Endothelial cell of umbilical vein (primary cell): ENCODE measurements around the gene RETREG3. TPM values are rescaled to one million over a fixed set of nuclear protein-coding genes. Genes with fewer than 3 reads are reported as not detected.
A peak's percentile ranks its signal among the peaks of the same experiment; 100 is the strongest.
"Not testable (repeated sequence)": the region's sequence is repeated elsewhere in the genome, so short reads cannot be mapped to it uniquely, and the experiment has no call there.

ENCODE experiments used
- BruUV-seq: library from RNA; stranded (reverse); fragments of 400-500 nt; replicated peaks from 2 replicates; lab custom pipeline; 2021; lab: Mats Ljungman, UMichigan
- CTCF ChIA-PET: fragments of 300-600, 350-600 bp; sonication (Branson Sonifier 250); formaldehyde crosslinking; loops from one replicate; lab custom pipeline; 2021; ENCODE audit warnings: antibody characterized with exemption, inconsistent platforms; lab: Charles Lee
- POLR2A ChIA-PET: fragments of 300-600, 350-600 bp; sonication (Branson Sonifier 250); formaldehyde crosslinking; loops from one replicate; lab custom pipeline; 2021; ENCODE audit warnings: antibody characterized with exemption, inconsistent platforms; lab: Charles Lee
- DNase-seq: peaks from one replicate; pipeline ENCODE4 v3.0.0-alpha.2; 2011; ENCODE audit warnings: low read depth, low spot score
- FAIRE-seq: peaks from 2 replicates; lab custom pipeline; 2011; peaks lifted over from hg19 to GRCh38; lab: Jason Lieb, UNC
- H2AFZ ChIP-seq: 2 replicates; pipeline ENCODE4 v1.6.0; 2012; ENCODE audit warnings: low read depth, low read length, control low read depth, inconsistent platforms
- H3K27ac ChIP-seq: 2 replicates; pipeline ENCODE4 v1.5.1; 2011; ENCODE audit warnings: low read depth, mild to moderate bottlenecking, control low read depth, low read length, moderate library complexity; ENCODE audit not compliant: insufficient read depth
- H3K27me3 ChIP-seq, 2 experiments: 2 replicates each; pipeline versions ENCODE4 v1.6.0 to v1.6.1; 2011; ENCODE audit warnings: low read length in 2 of 2, mixed read lengths in 1 of 2; ENCODE audit not compliant: control insufficient read depth in 2 of 2, insufficient read depth in 2 of 2
- H3K36me3 ChIP-seq, 2 experiments: 2 replicates in 1 of 2; 3 replicates in 1 of 2; pipeline ENCODE4 v1.5.1; 2011; ENCODE audit warnings: low read length in 2 of 2, mild to moderate bottlenecking in 1 of 2, moderate library complexity in 1 of 2; ENCODE audit not compliant: control insufficient read depth in 2 of 2, insufficient read depth in 2 of 2; ENCODE audit errors: extremely low read depth in 1 of 2
- H3K4me1 ChIP-seq: 3 replicates; pipeline ENCODE4 v1.5.1; 2011; ENCODE audit warnings: mild to moderate bottlenecking, low read length; ENCODE audit not compliant: control insufficient read depth, insufficient read depth; ENCODE audit errors: extremely low read depth
- H3K4me2 ChIP-seq: 2 replicates; pipeline ENCODE4 v1.6.1; 2011; ENCODE audit warnings: low read length, control low read depth, mixed read lengths; ENCODE audit not compliant: insufficient read depth
- H3K4me3 ChIP-seq, 3 experiments: fragments of 200-600 bp in 1 of 3; sonication (generic), shearing (Covaris generic) in 1 of 3; replicated peaks in 1 of 3; 2 replicates each; pipeline ENCODE4 v1.5.1; 2011 to 2016; ENCODE audit warnings: control low read depth in 3 of 3, low read length in 3 of 3, mild to moderate bottlenecking in 2 of 3, inconsistent platforms in 1 of 3, low read depth in 1 of 3, moderate library complexity in 1 of 3; ENCODE audit not compliant: insufficient read depth in 1 of 3
- H3K79me2 ChIP-seq: 2 replicates; pipeline ENCODE4 v1.6.0; 2012; ENCODE audit warnings: low read length, inconsistent platforms; ENCODE audit not compliant: control insufficient read depth, insufficient read depth
- H3K9ac ChIP-seq: replicated peaks from 2 replicates; pipeline ENCODE3; 2011; ENCODE audit warnings: low read length, control low read depth; ENCODE audit not compliant: insufficient read depth; ENCODE audit errors: extremely low read depth
- H3K9me1 ChIP-seq: replicated peaks from 3 replicates; pipeline ENCODE4 v1.6.0; 2011; ENCODE audit warnings: mild to moderate bottlenecking, low read length; ENCODE audit not compliant: control insufficient read depth, insufficient read depth; ENCODE audit errors: extremely low read depth
- H3K9me3 ChIP-seq: replicated peaks from 2 replicates; pipeline ENCODE4 v1.5.1; 2012; ENCODE audit warnings: low read length, inconsistent platforms; ENCODE audit not compliant: control insufficient read depth, insufficient read depth
- H4K20me1 ChIP-seq: replicated peaks from 2 replicates; pipeline ENCODE3; 2011; ENCODE audit warnings: mild to moderate bottlenecking, low read length; ENCODE audit not compliant: control insufficient read depth, insufficient read depth; ENCODE audit errors: extremely low read depth
- EZH2 ChIP-seq: IDR thresholded peaks from 2 replicates; pipeline ENCODE4 v1.6.1; 2012; ENCODE audit warnings: borderline replicate concordance, low read depth, mild to moderate bottlenecking, moderate library complexity, low read length, inconsistent platforms; ENCODE audit not compliant: severe bottlenecking
- FOS ChIP-seq: IDR thresholded peaks from 2 replicates; pipeline ENCODE4 v1.6.1; 2011; ENCODE audit warnings: mild to moderate bottlenecking, low read length, moderate library complexity, borderline replicate concordance; ENCODE audit not compliant: insufficient read depth
- GATA2 ChIP-seq: IDR thresholded peaks from 2 replicates; pipeline ENCODE4 v1.7.0; 2011; ENCODE audit warnings: low read depth, mild to moderate bottlenecking, moderate library complexity, mixed read lengths, low read length; ENCODE audit not compliant: insufficient read length, insufficient read depth
- MYC ChIP-seq: IDR thresholded peaks from one replicate; pipeline ENCODE4 v1.6.1; 2011; ENCODE audit warnings: mild to moderate bottlenecking, low read depth, low read length
- POLR2A ChIP-seq: IDR thresholded peaks from 2 replicates; pipeline ENCODE4 v1.6.1; 2012; ENCODE audit warnings: low read depth, mild to moderate bottlenecking, control low read depth, low read length
- POLR2AphosphoS5 ChIP-seq: IDR thresholded peaks from 2 replicates; pipeline ENCODE4 v1.6.1; 2012; ENCODE audit warnings: low read depth, mild to moderate bottlenecking, control low read depth, low read length, moderate library complexity; ENCODE audit not compliant: insufficient read depth
- dilution Hi-C: fragments of 300-500 bp; cut with MboI; formaldehyde crosslinking; loops from one replicate; pipeline ENCODE4 v1.15.0; 2019; ENCODE audit warnings: low sequenced_read_pairs; ENCODE audit not compliant: extremely low pct_ligation_motif_present
- intact Hi-C: fragments of 100-400 bp; cut with micrococcal nuclease; formaldehyde crosslinking; loops from one replicate; pipeline ENCODE4 v1.10.0; 2022
- polyA plus RNA-seq, 4 experiments: library from polyadenylated mRNA; depleted of rRNA in 3 of 4; stranded (reverse) in 3 of 4; unstranded in 1 of 4; fragments of >200 nt; gene quantifications; 2 replicates each; pipeline versions ENCODE4 v1.2.1 to v1.2.3, GENCODE V29; 2011 to 2012; ENCODE audit warnings: missing spikeins in 1 of 4
- total RNA-seq: library from RNA; stranded (reverse); gene quantifications from 2 replicates; pipeline ENCODE4 v1.2.3, GENCODE V29; 2021
- TF ChIP-seq, protein P1 (sequence below): IDR thresholded peaks from 2 replicates; pipeline ENCODE4 v1.6.1; 2011; ENCODE audit not compliant: insufficient read depth, insufficient read length
- TF ChIP-seq, protein P2 (sequence below), 2 donors: IDR thresholded peaks; 1 replicate in 1 of 2; 2 replicates in 1 of 2; pipeline ENCODE4 v1.5.1; 2011; ENCODE audit warnings: low read length in 2 of 2, mild to moderate bottlenecking in 2 of 2, moderate library complexity in 2 of 2, control low read depth in 1 of 2, inconsistent platforms in 1 of 2, low read depth in 1 of 2; ENCODE audit not compliant: insufficient read depth in 1 of 2; ENCODE audit errors: extremely low read depth in 1 of 2

Gene RETREG3
- total and polyA plus RNA-seq, 2 donors (not counting 3 experiments of a cell fraction or from before 2014, with no cell fraction given), result 36.2 to 53.4 TPM

DNA sequence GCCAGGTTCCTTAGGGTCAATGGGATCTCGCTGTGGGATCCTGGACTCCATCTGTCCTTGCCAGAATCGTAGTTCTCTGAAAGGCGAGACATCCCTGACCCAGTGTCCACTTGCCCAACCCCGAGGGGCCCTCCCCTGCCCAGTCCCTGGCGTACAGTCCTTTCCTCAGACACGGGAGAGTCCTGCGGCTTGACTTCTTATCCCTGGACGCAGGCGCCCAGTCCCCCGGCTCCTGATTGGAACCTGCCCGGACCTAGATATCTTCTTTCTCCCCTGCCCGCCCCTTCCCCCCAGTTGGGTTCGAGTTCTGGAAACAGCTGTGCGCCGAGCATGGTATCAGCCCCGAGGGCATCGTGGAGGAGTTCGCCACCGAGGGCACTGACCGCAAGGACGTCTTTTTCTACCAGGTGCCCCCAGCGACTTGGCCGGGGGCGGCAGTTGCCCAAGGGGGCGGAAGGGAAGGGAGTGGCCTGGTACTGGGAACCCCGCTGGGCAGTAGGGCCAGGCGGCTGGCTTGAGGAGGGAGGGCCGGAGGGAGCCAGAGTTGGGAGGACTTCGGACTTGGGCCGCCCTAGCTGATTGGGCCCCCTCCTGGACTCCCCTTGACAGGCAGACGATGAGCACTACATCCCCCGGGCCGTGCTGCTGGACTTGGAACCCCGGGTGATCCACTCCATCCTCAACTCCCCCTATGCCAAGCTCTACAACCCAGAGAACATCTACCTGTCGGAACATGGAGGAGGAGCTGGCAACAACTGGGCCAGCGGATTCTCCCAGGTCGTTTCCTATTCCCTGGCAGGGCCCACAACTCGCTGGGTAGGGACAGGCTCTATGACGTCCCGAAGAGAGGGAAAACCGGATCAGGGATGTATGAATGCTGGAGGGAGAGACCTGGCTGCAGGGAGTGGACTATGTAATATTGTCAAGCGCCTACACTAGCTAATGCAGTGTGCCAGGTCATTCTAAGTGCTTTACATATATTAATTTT lies 934 bp upstream of the RETREG3 start:
- TSS peak; percentile 48 for BruUV-seq
- Histone ChIP-seq H3K9ac (peak overlapping the region; percentile 69), H3K4me1 (peaks cover 11% of the 10 kb centered on the region), H3K4me2 (peak overlapping the region; percentile 75), H3K79me2 (peaks cover 38% of the 10 kb centered on the region), H3K36me3 (peaks cover 20 to 22% of the 10 kb centered on the region in 2 experiments), H3K4me3 (peak overlapping the region; percentile 73 to 81 (median 79)), H2AFZ (peak overlapping the region; percentile 91), H3K27ac (peak overlapping the region; percentile 69)
- ChIA-PET POLR2A (interaction anchor here (0.7 to 1.6 kb wide), 4 partner anchors 8 to 153 kb away, joined by 3 to 8 read pairs (median 4); partner anchors contain the start of gene PLEKHH3), CTCF (interaction anchor here (0.7 to 4.2 kb wide), 15 partner anchors 9 to 319 kb away, joined by 3 to 109 read pairs (median 5); partner anchors contain the start of genes BECN1, CCR10, PLEKHH3 and PSMC3IP)
- H3K9me3 ChIP-seq, H4K20me1 ChIP-seq, DNase-seq, H3K9me1 ChIP-seq, H3K27me3 ChIP-seq: not testable (repeated sequence)
- dilution Hi-C loops, result loop anchor here (10.0 kb wide), 1 partner anchor 205 kb away; no protein-coding TSS in a partner anchor
- intact Hi-C loops, result loop anchor here (1.0 to 5.0 kb wide), 5 partner anchors 33 to 561 kb away; partner anchors contain the start of genes BECN1, NBR1, PSMC3IP and TUBG2
- FAIRE-seq, result peak; percentile 76

DNA sequence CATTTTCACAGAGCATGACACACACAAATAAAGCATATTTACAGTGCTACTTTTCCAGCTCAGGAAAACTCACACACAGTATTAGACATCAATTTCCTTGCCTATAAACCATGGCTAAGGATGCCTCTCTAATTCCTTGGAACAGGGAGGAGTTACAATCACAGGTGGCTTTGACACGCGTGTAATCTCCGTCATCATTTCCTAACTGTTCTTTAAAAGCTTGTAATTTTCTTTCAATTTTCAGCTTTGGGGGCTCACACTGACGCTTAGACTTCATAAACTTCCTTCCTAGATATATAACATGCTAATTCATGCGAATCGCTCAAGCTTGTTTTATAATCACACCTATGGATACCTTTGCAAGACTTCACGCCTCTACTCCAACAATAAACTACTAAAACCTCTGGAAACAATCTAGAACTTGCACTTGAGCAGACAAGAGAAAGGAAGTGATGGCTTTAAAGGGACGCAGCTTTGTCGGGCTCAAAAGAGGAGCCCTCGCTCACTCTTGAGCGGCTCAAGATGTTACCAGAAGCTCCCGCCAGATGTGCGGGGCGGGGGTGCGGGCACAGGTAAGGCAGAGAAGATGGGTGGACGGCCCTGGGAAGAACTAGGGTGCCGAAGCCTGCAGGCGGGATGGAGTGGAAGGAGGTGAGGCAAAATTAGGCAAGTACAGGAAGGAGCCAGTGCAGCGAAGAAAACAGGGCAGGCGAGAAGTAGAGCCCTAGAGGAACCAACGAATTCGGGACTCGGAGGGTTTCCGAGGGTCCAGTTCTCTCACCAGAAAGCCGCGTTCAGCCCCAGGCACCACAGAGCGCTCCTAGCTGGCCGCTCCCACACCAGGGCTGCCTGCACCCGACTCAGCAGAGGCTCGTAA lies 631 bp downstream of the RETREG3 start:
- peak overlapping the region; percentile 38 for H2AFZ ChIP-seq
- peaks cover 46% of the 10 kb centered on the region for H3K79me2 ChIP-seq
- ChIA-PET CTCF (interaction anchor here (0.5 to 4.2 kb wide), 21 partner anchors 8 to 872 kb away, joined by 3 to 109 read pairs (median 4); partner anchors contain the start of genes BECN1, CCR10, PLEKHH3 and PSMC3IP), POLR2A (interaction anchor here (0.6 to 1.6 kb wide), 5 partner anchors 9 to 70 kb away, joined by 3 to 5 read pairs (median 4); partner anchors contain the start of gene PLEKHH3)
- H3K9me3 ChIP-seq, result no peaks in the 10 kb centered on the region
- FAIRE-seq, result peak; percentile 31
- peak overlapping the region; percentile 72 for H3K9ac ChIP-seq
- H3K27ac ChIP-seq, result peak overlapping the region; percentile 14
- BruUV-seq, result TSS peak; percentile 37
- H3K27me3 ChIP-seq, result no peaks in the 10 kb centered on the region
- DNase-seq, result peak; percentile 40
- peaks cover 8 to 14% of the 10 kb centered on the region in 2 experiments for H3K36me3 ChIP-seq
- intact Hi-C loops, result loop anchor here (1.0 to 5.0 kb wide), 5 partner anchors 32 to 562 kb away; partner anchors contain the start of genes BECN1, NBR1, PSMC3IP and TUBG2
- H3K4me2 ChIP-seq, result peak overlapping the region; percentile 82
- H3K4me3 ChIP-seq, result peak overlapping the region; percentile 55 to 64 (median 62)
- no peak for TF ChIP-seq POLR2AphosphoS5
- no peak for TF ChIP-seq GATA2
- TF ChIP-seq, protein P1, sequence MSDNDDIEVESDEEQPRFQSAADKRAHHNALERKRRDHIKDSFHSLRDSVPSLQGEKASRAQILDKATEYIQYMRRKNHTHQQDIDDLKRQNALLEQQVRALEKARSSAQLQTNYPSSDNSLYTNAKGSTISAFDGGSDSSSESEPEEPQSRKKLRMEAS, result no peak
- no peak for TF ChIP-seq EZH2
- no peak for TF ChIP-seq POLR2A
- TF ChIP-seq, protein P2, sequence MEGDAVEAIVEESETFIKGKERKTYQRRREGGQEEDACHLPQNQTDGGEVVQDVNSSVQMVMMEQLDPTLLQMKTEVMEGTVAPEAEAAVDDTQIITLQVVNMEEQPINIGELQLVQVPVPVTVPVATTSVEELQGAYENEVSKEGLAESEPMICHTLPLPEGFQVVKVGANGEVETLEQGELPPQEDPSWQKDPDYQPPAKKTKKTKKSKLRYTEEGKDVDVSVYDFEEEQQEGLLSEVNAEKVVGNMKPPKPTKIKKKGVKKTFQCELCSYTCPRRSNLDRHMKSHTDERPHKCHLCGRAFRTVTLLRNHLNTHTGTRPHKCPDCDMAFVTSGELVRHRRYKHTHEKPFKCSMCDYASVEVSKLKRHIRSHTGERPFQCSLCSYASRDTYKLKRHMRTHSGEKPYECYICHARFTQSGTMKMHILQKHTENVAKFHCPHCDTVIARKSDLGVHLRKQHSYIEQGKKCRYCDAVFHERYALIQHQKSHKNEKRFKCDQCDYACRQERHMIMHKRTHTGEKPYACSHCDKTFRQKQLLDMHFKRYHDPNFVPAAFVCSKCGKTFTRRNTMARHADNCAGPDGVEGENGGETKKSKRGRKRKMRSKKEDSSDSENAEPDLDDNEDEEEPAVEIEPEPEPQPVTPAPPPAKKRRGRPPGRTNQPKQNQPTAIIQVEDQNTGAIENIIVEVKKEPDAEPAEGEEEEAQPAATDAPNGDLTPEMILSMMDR (IDR thresholded peaks at IDR 0.05; ENCODE audit: extremely low read depth in 1 of 2, insufficient read depth in 1 of 2, low read depth in 1 of 2, low read length in 2 of 2), result no peak
- no peak for TF ChIP-seq FOS
- TF ChIP-seq MYC, result no peak
- dilution Hi-C loops, result loop anchor here (10.0 kb wide), 1 partner anchor 206 kb away; no protein-coding TSS in a partner anchor
- peaks cover 11% of the 10 kb centered on the region for H3K4me1 ChIP-seq
- H3K9me1 ChIP-seq, result no peaks in the 10 kb centered on the region
- H4K20me1 ChIP-seq, result no peaks in the 10 kb centered on the region
